ENCODE measurements around the gene LRRC51.
"Not testable (repeated sequence)": the region's sequence is repeated elsewhere in the genome, so short reads cannot be mapped to it uniquely, and the experiment has no call there.

LRRC51 gene

GRCh38 chr11:72124046-72124445, 43.4 kb downstream of the LRRC51 start:
- TF ChIP-seq, protein P1, sequence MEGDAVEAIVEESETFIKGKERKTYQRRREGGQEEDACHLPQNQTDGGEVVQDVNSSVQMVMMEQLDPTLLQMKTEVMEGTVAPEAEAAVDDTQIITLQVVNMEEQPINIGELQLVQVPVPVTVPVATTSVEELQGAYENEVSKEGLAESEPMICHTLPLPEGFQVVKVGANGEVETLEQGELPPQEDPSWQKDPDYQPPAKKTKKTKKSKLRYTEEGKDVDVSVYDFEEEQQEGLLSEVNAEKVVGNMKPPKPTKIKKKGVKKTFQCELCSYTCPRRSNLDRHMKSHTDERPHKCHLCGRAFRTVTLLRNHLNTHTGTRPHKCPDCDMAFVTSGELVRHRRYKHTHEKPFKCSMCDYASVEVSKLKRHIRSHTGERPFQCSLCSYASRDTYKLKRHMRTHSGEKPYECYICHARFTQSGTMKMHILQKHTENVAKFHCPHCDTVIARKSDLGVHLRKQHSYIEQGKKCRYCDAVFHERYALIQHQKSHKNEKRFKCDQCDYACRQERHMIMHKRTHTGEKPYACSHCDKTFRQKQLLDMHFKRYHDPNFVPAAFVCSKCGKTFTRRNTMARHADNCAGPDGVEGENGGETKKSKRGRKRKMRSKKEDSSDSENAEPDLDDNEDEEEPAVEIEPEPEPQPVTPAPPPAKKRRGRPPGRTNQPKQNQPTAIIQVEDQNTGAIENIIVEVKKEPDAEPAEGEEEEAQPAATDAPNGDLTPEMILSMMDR (IDR thresholded peaks at IDR 0.05), result no peak

DNA sequence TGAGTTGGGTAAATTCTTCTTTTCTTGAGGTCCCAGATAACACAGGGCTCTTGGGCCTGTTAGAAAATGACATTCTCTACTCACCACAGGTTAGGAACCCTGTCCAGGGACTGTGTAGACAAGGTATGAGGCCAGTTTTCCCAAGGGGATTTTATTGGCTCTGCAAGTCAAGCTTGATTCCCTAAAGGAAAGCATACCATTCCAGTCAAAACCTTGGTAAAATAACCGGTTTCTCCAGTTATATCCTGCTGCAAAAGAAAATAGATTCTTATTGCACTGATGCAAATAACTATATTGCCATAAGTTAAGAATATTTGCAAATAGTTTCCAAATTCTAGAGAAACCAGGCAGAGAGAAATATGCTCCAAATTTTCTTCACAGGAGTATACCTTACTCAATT, 45.3 kb downstream of the LRRC51 start:
- TF ChIP-seq, protein P1 (IDR thresholded peaks at IDR 0.05), result no peak

- TF ChIP-seq, protein P1 (IDR thresholded peaks at IDR 0.05), result no peak
Measured at GRCh38 chr11:72127923-72128322, 47.3 kb downstream of the LRRC51 start.

GRCh38 chr11:72129381-72129780, 48.7 kb downstream of the LRRC51 start:
- TF ChIP-seq, protein P1 (IDR thresholded peaks at IDR 0.05), result no peak

GRCh38 chr11:72132646-72133045, 52.0 kb downstream of the LRRC51 start:
- TF ChIP-seq, protein P1 (IDR thresholded peaks at IDR 0.05), result no peak

- TF ChIP-seq, protein P1 (IDR thresholded peaks at IDR 0.05), result not testable (repeated sequence)
Measured at GRCh38 chr11:72135473-72135872, 54.8 kb downstream of the LRRC51 start, which contains the start of gene FOLR3. Gene FOLR3, plus strand, starts transcription at chr11:72135725. Its CDS starts 228 bp downstream, at chr11:72135953.

GRCh38 chr11:72135891-72136683, 55.4 kb downstream of the LRRC51 start:
- TF ChIP-seq, protein P1 (IDR thresholded peaks at IDR 0.05), result no peak
